M059J (cell line): ENCODE results near the gene DSE. TPM values are rescaled to one million over a fixed set of nuclear protein-coding genes. Genes with fewer than 3 reads are reported as not detected.

Experiments
- DNase-seq: peaks from one replicate; pipeline ENCODE4 v3.0.0-alpha.2; 2012; ENCODE audit warnings: low read depth
- total RNA-seq: library from RNA; depleted of rRNA; stranded (reverse); fragments of >200 nt; shearing (Covaris generic); gene quantifications from 2 replicates; pipeline ENCODE4 v1.2.3, GENCODE V29; 2014

DSE gene
- total RNA-seq, 1 experiment from 2014 or later: 24.5 TPM

DNA sequence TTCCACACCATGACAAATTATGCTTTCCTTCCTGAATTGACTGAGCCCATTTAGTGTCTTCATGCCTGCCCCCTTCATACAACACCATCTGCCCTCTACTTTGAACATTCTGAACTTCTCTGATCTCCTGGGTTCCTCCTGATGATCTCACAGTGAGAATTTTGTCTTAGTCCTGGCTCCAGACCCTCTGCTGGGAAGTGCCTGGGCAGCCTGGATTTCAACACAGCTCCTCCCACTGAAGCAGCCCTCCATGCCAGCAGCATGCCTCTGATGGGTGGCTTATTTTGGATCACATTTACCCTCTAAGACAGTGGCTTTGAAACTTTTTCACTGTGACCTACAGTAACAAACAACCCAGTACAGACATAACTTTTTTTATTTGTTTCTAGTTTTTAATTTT is 41.5 kb downstream of the DSE start:
- no peak for DNase-seq

DNA sequence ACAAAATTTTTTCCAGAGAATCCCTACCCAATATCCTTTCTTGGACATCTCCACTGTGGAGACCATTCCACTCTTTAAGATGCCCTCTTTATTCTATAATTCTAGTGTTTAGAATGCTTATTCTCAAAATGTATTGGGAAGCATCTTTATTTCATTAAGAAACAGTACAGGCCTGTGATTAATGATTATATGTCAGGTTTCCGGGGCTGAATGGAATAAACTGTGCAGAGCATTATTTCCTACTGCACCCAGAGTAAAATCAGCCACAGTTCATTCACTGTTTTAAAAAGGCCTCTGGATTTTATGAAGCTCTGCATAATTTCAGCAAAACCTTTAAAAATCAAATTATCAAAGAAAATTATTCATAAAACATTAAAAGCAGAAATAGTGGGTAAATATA is 42.6 kb downstream of the DSE start:
- DNase-seq: no peak

DNA sequence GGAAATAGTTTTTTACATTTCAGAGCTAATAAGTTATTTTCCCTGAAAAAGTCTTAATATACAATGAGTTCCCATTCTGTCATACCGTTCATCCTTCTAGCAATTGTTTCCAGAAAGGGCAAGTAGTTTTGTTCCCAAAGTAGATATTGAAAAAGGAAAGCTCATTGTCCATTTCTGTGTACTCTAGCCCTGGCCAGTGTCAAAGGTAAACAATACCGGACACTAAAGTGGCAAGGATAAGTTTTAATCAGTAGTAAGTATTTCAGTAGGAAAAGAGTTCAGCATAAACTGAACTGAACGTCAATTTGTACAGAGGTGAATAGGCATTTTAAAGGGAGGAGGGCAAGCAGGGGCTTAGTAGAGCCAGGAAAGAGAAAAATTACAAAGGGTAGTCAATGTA is 46.9 kb downstream of the DSE start:
- DNase-seq: no peak

DNA sequence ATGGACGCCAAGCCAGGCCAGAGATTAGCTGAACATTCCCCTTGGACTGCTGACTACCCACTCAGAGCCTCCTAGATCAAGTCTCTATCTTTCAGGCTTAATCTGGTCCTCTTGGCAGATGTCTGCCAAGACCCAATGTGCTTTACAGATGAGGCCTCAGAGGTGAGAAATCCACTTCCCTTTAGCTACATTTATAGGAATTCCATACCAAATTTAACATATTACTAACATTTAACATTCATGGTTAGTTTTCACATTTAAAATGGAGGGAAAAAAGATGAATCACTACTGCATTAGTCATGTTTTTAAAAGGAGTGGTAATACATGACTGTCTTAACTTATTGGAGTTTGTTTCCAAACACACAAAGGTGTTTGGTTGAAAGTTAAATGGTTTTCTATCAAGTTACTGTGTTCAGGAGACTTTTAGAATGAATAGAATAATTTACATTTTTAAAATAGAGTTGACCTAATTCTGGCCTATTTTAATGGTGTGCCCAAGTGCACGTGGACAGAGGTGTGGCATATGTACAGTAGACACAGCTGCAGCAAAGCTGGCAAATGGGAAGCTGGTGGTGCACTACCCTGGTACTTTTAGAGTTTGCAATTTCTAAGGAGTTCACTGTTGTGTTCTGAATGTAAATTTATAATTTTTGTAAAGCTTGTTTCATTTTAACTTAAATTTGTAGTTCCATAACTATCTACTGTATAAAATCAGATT is 48.5 kb downstream of the DSE start:
- DNase-seq: peak; percentile 41

DNA sequence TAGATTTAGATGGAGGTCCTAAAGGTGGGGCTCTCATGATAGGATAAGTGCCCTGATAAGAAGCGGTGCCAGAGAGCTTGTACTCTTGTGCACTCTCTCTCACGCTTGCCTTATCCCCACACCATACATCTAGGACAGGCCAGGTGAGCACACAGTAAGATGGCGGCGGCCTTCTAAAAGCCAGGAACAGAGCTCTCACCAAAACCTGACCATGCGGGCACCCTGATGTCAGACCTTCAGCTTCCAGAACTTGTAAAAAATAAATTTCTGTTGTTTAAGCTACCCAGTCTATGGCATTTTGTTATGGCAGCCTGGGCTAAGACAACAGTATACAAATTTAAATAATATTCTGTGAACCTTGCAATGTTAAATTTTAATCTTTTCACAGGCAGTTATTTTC is 49.6 kb downstream of the DSE start:
- no peak for DNase-seq

DNA sequence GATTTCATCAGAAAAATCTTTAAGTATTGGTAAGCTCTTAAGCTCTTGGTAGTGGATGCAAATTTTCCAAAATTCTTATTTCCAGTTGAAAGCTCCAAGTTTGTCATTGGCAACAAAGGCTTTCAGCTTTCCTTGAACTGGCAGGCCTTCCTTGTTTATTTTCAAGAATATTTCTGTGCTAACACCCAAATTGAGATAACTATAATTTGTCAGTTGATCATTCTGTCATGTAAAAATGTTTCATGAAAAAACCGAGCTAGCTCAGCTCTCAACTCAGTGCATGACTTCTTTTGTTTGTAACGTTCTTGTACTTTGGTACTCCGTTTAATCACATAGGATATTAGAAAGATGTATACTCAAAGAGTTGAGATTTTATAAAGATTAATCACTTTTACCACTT is 51.5 kb downstream of the DSE start:
- DNase-seq: no peak

DNA sequence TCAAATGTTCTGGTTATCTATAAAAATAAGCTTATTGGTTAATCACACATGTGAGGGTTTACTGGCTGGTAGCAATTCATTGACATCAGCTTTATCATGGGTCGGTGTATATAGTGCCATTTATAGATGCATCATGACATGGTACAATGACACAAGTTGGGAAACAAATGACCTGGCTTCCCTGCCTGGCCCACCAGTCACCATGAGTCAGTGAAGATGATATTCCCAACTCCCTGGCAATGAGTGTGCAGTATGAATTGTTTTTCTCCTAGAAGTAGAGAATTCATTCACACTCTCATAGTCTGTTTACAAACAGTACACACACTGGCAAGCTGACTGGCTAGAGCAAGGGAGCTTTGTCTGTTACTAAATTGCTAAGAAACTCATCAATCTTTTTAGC is 53.3 kb downstream of the DSE start:
- peak; percentile 46 for DNase-seq

DNA sequence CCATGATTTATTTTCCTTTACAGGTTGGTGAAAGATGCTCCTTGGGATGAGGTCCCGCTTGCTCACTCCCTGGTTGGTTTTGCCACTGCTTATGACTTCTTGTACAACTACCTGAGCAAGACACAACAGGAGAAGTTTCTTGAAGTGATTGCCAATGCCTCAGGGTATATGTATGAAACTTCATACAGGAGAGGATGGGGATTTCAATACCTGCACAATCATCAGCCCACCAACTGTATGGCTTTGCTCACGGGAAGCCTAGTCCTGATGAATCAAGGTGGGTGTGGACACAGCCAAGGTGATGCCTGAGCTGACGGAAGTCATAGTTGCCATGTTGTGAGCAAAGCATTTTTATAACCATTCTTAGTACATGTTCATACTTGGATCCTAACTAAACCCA is 55.8 kb downstream of the DSE start:
- DNase-seq: no peak

DNA sequence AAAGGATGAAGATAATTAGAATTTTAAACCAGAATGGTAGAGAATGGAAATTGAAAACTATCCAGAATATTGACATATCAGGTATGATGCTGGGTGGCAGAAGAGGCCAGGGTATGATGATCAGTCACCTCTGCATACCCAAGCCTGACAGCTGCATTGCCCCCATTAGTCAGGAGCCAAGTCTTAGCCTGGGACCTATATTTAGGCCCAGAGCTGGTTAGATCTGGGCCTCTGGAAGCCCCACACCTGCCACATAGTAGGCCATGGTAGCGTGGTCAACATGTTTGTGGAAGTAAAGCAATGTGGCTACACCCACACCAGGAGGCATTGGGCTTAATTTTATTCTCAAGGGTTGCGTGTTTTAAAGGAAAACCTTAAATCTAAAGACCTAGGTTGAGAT is 58.4 kb downstream of the DSE start:
- DNase-seq: no peak

DNA sequence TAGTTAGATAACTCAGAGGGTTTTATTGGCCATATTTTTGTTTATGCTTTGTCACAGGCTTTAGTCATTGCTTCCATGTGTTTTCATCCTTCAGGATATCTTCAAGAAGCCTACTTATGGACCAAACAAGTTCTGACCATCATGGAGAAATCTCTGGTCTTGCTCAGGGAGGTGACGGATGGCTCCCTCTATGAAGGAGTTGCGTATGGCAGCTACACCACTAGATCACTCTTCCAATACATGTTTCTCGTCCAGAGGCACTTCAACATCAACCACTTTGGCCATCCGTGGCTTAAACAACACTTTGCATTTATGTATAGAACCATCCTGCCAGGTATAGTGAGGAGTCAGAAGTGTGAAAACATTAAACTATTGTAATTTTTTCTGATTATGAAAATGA is 60.1 kb downstream of the DSE start:
- no peak for DNase-seq

DNA sequence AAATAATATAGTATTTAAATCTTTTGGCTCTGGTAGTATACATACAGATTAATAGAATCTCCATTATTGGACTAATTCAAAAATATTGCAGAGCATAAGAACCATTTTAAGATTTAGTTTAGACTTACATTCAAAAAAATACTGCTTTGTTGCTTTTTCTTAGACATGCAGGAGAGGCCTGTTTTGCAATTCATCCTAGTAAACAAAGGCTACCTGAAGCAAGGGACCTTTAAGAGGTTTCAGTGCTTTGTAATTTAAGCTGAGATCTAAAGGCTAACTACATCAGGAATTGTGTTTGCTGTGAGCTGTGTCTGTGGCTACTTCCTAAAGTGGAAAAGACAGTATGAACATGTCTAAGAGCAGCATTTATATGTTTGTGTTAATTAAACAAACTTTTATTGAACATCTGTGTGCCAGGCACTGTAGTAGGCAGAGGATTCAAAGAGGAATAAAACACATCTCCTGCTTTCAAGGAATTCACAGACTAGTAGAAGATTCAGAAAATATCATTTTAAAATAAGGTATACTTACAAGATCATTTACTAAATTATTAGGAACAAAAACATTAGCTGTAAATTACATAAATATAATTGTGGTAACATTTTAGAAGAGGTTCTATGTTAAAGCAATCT is 61.3 kb downstream of the DSE start:
- DNase-seq: no peak

DNA sequence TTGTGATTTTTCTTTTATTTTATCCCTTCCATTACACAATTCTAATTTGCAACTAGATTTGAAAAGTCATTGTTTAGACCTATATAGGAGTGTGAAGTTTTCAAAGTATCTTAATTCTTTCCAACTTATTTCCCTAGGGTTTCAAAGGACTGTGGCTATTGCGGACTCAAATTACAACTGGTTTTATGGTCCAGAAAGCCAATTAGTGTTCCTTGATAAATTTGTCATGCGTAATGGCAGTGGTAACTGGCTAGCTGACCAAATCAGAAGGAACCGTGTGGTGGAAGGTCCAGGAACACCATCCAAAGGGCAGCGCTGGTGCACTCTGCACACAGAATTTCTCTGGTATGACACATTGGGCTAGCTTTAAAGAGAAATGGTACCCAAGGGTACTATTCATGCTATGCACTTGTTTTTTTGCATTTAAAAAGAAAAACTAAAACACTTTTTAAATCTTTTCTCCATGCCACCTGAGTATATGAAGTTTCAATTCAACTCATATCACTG is 62.5 kb downstream of the DSE start:
- no peak for DNase-seq

DNA sequence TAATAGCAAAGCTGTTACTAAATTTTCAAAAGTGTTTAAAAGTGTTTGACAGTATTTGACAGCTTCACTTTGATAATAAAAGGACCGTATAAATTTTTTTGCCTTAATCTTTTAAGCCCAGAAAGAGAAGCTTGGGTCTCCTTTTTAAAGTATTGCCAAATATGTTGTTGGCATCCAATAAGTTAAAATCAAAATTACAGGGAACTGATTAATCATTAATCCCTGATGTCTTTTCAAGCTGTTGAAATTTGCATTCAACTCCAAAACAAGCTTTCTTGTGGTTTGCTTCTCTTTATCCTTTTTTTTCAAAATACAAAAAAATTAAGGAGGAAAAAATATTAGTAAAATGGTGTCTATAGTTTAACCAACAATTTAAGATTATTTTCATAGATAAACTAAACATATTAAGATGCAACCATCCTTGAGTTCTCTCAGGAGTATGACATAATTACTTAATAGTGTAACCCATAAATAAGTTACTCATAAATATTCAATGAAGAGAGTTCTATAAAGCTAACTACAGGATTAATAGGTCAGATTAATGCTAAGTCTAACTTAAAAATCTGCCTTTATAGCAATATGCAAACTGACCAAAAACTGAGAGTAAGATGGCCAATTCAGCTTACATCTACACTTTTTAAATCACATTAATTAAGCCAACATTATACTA is 63.4 kb downstream of the DSE start:
- DNase-seq: no peak

DNA sequence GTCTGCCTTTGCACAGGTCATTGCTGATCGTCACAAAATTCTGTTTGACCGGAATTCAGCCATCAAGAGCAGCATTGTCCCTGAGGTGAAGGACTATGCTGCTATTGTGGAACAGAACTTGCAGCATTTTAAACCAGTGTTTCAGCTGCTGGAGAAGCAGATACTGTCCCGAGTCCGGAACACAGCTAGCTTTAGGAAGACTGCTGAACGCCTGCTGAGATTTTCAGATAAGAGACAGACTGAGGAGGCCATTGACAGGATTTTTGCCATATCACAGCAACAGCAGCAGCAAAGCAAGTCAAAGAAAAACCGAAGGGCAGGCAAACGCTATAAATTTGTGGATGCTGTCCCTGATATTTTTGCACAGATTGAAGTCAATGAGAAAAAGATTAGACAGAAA is 65.8 kb downstream of the DSE start:
- no peak for DNase-seq

DNA sequence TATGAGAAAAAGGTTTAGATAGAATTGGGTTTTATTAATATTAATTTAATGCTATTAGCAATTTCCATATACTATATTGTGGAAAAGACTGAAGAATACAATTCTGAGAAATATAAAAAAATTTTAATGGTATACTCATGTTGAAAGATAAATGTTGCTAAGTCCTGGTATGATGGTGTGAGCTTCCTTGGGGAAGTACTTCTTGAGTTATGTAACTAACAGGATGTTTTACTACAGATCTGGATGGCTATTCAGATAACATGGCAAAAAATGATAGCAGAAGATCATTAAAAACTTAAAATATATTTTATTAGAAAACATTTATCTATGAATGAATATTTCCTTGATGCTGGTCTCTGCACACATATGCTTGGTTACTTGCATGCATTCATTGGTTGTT is 66.9 kb downstream of the DSE start:
- no peak for DNase-seq

DNA sequence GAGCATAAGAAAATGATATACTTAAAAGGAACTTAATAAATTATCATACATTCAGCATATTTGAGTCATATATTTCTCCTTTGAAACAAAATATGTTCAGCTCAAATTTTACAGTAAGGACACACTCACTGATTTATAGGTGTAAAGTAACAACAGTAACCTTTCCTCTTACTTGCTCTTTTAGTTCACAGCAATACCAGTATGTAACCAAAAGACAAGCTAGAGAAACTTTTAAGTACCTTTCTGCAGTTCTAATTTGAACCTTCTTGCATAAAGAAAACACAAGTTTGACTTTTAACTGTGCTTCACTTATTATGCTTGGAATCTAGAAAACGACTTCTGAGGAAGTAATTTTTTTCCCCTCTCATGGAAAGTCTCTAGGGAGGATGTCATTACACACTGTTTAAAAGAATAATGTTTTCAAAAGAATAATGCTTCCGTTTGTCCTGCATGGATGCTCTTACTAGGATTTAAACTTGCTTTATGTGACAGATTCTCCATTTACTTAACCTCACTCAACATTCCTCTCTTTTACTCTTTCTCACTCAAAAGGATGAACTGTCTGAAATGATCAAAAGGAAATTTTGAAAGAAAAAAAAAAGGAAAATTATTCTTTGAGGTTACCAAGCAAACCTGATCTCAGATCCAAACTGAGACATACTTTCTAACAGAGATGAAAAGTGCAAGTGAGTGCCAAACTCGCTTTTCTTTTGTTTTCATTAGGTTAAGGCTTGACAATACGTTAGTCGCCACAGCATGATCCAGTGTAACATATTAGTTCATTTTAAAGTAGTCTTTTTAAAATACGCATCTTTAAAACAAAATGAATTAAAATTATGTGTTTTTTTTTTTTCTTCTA is 68.1 kb downstream of the DSE start:
- DNase-seq: no peak

DNA sequence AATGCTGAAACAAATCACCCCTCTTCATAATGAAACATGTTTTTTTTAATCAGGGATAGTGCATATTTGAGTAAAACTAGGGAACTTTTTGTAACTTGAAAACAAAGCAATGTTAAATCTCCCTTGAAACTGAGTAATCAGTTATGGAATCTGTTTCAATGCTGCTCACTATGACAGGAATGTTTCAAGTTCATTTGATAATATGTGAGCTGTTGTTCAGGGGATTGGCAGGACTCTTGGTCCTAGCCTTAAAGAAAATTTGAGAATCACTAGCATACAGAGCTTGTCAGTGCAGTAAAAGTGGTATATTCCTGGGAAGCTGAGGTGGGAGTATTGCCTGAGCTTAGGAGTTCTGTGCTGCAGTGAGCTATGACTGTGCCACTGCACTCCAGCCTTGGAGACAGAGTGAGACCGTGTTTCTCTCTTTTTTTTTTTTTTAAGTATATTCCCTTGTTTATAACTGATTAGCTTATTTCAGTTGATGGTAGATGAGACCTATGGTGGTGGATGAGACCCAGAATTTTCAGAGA is 68.8 kb downstream of the DSE start:
- DNase-seq: peak; percentile 12

DNA sequence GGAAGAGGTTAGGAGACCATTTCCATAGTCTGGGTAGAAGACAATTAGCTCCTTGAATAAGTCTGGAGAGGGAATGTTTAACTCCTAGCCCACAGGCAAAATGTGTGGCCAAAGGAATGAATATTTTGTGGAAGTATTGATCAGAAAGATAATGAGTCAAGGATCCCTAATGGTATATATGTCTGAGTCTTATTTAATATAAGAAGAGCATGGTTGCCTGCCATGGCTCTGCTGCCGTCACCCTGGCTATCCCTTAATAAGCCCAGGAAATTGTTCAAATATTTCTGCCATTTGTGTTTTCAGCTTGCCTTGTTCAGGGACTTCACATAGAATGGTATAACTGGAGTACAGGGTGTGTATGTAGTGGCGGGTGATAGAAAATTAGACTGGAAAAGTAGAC is 72.4 kb downstream of the DSE start:
- DNase-seq: no peak

DNA sequence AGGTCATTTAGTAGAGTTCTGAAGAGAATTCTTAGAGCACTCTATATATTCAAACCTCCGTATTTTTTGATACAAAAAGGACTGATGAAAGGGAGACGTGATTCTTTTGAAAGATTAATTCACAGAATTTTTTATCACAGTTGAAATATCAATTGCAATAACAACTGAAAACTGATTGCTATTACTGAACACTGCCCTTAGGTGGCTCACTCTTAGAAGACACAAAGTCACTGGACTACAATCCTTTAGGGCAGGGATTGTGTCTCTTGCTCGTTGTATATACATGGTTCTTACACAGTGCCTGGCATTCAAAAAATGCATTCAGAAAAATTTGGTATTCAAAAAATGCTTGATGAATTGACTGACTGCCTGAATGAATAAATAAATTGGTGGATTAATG is 73.3 kb downstream of the DSE start:
- peak; percentile 26 for DNase-seq

DNA sequence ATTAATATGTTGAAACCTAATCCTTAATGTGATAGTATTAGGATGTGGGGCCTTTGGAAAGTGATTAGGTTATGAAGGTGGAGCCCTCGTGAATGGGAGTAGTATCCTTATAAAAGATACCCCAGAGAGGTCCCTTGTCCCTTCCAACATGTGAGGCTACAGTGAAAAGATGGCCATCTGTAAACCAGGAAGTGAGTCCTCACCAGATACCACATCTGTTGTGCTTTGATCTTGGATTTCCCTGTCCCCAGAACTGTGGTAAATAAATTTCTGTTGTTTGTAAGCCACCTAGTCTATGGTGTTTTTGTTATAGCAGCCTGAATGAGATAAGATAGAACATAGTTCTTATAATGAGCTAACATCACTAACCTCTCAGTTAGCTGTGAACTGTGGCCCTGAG is 73.8 kb downstream of the DSE start:
- DNase-seq: no peak

DNA sequence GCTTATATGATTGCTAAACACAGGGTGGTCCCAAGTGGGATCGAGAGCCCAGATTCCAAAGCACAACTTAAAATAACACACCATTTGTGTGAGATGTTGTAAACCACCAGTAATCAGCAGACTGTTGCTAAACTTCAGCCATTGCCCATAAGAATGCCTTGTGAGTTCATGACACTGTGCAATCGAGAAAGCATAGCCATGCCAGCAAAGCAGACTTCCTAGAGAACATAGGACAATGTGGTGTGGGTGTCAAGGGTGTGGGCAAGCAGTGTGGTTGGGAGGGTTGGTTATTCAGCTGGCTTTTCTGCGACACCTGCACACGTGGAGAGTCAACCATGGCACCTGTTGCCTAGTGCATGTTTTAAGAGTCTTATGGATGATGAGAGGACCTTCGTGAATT is 74.4 kb downstream of the DSE start:
- no peak for DNase-seq

DNA sequence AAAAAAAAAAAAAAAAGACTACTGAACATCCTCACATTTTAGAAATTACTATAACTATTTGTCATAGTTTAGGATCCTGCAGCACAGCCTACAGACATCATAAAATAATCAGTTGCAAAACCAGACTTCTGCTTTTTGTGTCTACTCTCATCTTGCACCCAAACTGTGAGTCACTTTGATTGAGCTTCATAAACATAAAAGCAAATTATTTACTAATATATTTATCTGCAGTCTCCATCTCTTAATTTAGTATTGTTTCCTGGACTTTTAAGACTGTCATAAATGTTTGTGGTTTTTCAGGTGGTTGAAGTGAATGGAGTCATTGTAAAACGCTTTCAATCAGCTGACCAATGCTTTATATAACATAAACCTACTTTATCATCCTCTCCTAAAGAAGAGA is 75.7 kb downstream of the DSE start:
- DNase-seq: peak; percentile 64
